ENCODE data around the gene ORC1. TPM values are rescaled to one million over a fixed set of nuclear protein-coding genes. Genes with fewer than 3 reads are reported as not detected.
"Not testable (repeated sequence)": the region's sequence is repeated elsewhere in the genome, so short reads cannot be mapped to it uniquely, and the experiment has no call there.

ORC1 gene
- total RNA-seq, 2 experiments from 2014 or later = 1.1 to 1.3 TPM

DNA sequence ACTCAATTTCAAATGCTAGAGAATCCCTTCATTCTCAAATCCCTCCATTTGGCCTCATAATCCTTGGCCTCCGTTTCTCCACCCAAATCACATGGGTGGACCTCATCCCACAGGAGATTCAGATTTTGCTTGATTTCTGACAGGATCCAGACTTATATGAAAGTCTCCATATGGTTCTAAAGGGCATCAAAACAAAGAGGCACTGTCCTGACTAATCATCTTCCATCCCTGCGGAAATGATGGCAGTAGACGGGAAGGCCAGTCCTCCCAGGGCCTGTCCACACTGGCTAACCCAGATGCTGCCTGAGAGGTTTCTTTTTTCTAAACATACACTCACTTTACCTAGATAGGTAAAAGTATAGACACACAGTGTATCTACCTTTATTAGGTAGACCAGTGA lies 18.8 kb downstream of the ORC1 start:
- CTCF ChIA-PET = no interaction called here
- Histone ChIP-seq H3K27ac (ENCODE audit: low read depth in 1 of 2, low read length in 2 of 2) (no peak overlapping the region), H3K9me3 (ENCODE audit: control insufficient read depth in 1 of 2, insufficient read depth in 1 of 2, low read length in 2 of 2) (no peaks in the 10 kb centered on the region), H3K4me1 (ENCODE audit: insufficient read depth, low read length) (no peaks in the 10 kb centered on the region), H3K36me3 (ENCODE audit: insufficient read depth, low read length) (peaks cover 3% of the 10 kb centered on the region), H3K27me3 (ENCODE audit: control insufficient read depth in 1 of 2, insufficient read depth in 2 of 2, low read length in 2 of 2) (no peaks in the 10 kb centered on the region), H3K4me3 (ENCODE audit: low read length) (no peak overlapping the region)
- ATAC-seq (ENCODE audit: poor library complexity) (no peak), DNase-seq (no peak)
- no peak overlapping the region for H3K27ac Mint-ChIP-seq
- intact Hi-C loops (cut with DNase I, micrococcal nuclease) = no loop called here
- H3K27me3 Mint-ChIP-seq = no peaks in the 10 kb centered on the region
- no peaks in the 10 kb centered on the region for H3K9me3 Mint-ChIP-seq
- no peaks in the 10 kb centered on the region for H3K36me3 Mint-ChIP-seq (ENCODE audit: low read depth)
- TF ChIP-seq, protein P1, sequence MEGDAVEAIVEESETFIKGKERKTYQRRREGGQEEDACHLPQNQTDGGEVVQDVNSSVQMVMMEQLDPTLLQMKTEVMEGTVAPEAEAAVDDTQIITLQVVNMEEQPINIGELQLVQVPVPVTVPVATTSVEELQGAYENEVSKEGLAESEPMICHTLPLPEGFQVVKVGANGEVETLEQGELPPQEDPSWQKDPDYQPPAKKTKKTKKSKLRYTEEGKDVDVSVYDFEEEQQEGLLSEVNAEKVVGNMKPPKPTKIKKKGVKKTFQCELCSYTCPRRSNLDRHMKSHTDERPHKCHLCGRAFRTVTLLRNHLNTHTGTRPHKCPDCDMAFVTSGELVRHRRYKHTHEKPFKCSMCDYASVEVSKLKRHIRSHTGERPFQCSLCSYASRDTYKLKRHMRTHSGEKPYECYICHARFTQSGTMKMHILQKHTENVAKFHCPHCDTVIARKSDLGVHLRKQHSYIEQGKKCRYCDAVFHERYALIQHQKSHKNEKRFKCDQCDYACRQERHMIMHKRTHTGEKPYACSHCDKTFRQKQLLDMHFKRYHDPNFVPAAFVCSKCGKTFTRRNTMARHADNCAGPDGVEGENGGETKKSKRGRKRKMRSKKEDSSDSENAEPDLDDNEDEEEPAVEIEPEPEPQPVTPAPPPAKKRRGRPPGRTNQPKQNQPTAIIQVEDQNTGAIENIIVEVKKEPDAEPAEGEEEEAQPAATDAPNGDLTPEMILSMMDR (IDR thresholded peaks at IDR 0.05) = no peak
- no peak overlapping the region for H3K4me3 Mint-ChIP-seq
- no peaks in the 10 kb centered on the region for H3K4me1 Mint-ChIP-seq (ENCODE audit: low read depth)
- POLR2A ChIA-PET = no interaction called here

DNA sequence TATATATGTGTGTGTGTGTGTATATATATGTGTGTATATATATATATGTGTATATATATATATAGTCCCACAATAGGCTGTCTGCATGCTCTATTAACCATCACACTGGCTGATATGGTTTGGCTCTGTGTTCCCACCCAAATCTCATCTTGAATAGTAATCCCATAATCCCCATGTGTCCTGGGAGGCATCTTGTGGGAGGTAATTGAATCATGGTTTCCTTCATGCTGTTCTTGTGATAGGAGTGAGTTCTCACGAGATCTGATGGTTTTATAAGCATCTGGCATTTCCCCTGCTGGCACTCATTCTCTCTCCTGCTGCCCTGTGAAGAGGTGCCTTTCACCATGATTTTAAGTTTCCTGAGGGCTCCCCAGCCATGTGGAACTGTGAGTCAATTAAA lies 34.4 kb downstream of the ORC1 start:
- H3K36me3 Mint-ChIP-seq (ENCODE audit: low read depth) = not testable (repeated sequence)

DNA sequence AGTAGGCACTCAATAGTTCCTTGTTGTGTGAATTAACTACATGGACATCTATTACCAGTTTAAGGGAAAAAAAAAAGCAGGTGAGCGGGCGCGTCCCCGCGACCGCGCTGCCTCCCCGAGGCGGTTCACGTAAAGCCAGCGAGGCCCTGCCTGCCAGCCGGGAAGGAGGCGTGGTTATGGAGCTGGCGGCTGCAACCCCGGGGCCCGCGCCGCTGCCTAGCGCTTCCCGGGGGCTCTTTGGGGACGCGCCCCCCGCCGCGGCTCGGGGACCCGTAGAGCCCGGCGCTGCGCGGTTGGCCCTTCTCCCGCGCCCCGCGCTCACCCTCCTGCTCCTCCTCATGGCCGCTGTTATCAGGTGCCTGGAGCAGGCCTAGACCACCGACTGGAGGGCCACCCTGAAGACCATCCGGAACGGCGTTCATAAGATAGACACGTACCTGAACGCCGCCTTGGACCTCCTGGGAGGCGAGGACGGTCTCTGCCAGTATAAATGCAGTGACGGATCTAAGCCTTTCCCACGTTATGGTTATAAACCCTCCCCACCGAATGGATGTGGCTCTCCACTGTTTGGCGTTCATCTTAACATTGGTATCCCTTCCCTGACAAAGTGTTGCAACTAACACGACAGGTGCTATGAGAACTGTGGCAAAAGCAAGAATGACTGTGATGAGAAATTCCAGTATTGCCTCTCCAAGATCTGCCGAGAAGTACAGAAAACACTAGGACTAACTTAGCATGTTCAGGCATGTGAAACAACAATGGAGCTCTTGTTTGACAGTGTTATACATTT lies 35.6 kb downstream of the ORC1 start:
- Histone ChIP-seq H3K36me3 (ENCODE audit: insufficient read depth, low read length) (peaks cover 5% of the 10 kb centered on the region), H3K4me3 (ENCODE audit: low read length) (peak overlapping the region; percentile 16), H3K27me3 (ENCODE audit: control insufficient read depth in 1 of 2, insufficient read depth in 2 of 2, low read length in 2 of 2) (no peaks in the 10 kb centered on the region), H3K9me3 (ENCODE audit: control insufficient read depth in 1 of 2, insufficient read depth in 1 of 2, low read length in 2 of 2) (no peaks in the 10 kb centered on the region), H3K27ac (ENCODE audit: low read depth in 1 of 2, low read length in 2 of 2) (no peak overlapping the region), H3K4me1 (ENCODE audit: insufficient read depth, low read length) (peaks cover 38% of the 10 kb centered on the region)
- ATAC-seq (ENCODE audit: poor library complexity) (peak; percentile 12), DNase-seq (peak; percentile 30 to 84 (median 58))
- H3K27ac Mint-ChIP-seq = peak overlapping the region; percentile 53
- H3K4me3 Mint-ChIP-seq = peak overlapping the region; percentile 81
- peaks cover 16% of the 10 kb centered on the region for H3K36me3 Mint-ChIP-seq (ENCODE audit: low read depth)
- TF ChIP-seq, protein P1 (IDR thresholded peaks at IDR 0.05) = no peak
- no peaks in the 10 kb centered on the region for H3K27me3 Mint-ChIP-seq
- ChIA-PET POLR2A (interaction anchor here (0.6 to 2.2 kb wide), 5 partner anchors 18 to 81 kb away, joined by 3 to 16 read pairs (median 3); partner anchors contain the start of genes ORC1 and PRPF38A), CTCF (interaction anchor here (0.6 to 2.7 kb wide), 5 partner anchors 11 to 318 kb away, joined by 3 to 14 read pairs (median 3); partner anchors contain the start of genes ORC1 and PRPF38A)
- peaks cover 51% of the 10 kb centered on the region for H3K4me1 Mint-ChIP-seq (ENCODE audit: low read depth)
- no peaks in the 10 kb centered on the region for H3K9me3 Mint-ChIP-seq
- intact Hi-C loops (cut with DNase I, micrococcal nuclease) = loop anchor here (5.0 to 10.0 kb wide), 8 partner anchors 54 to 1684 kb away; partner anchors contain the start of genes BTF3L4 (in 1 of the 2), FAF1 (in 1 of the 2), IFT25 (in 1 of the 2) and LRRC42 (in 1 of the 2)

More for the DNA sequence above, 34.4 kb downstream of the ORC1 start:
- H3K9me3 Mint-ChIP-seq; ATAC-seq (ENCODE audit: poor library complexity); H3K27me3 Mint-ChIP-seq; H3K9me3 ChIP-seq (ENCODE audit: control insufficient read depth in 1 of 2, insufficient read depth in 1 of 2, low read length in 2 of 2); H3K4me3 ChIP-seq (ENCODE audit: low read length); DNase-seq; H3K27ac ChIP-seq (ENCODE audit: low read depth in 1 of 2, low read length in 2 of 2); H3K27me3 ChIP-seq (ENCODE audit: control insufficient read depth in 1 of 2, insufficient read depth in 2 of 2, low read length in 2 of 2); H3K36me3 ChIP-seq (ENCODE audit: insufficient read depth, low read length); H3K27ac Mint-ChIP-seq; CTCF ChIA-PET; H3K4me3 Mint-ChIP-seq: not testable (repeated sequence)
- peaks cover 27% of the 10 kb centered on the region for H3K4me1 ChIP-seq (ENCODE audit: insufficient read depth, low read length)
- intact Hi-C loops (cut with DNase I, micrococcal nuclease) = loop anchor here (5.0 to 10.0 kb wide), 8 partner anchors 52 to 1682 kb away; partner anchors contain the start of genes BTF3L4 (in 1 of the 2), FAF1 (in 1 of the 2), IFT25 (in 1 of the 2) and LRRC42 (in 1 of the 2)
- H3K4me1 Mint-ChIP-seq (ENCODE audit: low read depth) = peaks cover 39% of the 10 kb centered on the region
- POLR2A ChIA-PET = interaction anchor here (2.2 kb wide), 1 partner anchor 54 kb away, joined by 11 read pairs; no protein-coding TSS in a partner anchor

Measured in CD4-positive, alpha-beta T cell (primary cell).